HepG2 (cell line): ENCODE results near the gene CBX5. TPM values are rescaled to one million over a fixed set of nuclear protein-coding genes. Genes with fewer than 3 reads are reported as not detected.

ENCODE experiments used
- ATAC-seq: fragments of 200-7000 bp; cut with Tn5 transposase; 3 replicates; pipeline ENCODE4 v1.9.1; 2020; ENCODE audit warnings: mild to moderate bottlenecking, moderate library complexity
- BruUV-seq: library from RNA; stranded (reverse); fragments of 400-500 nt; replicated peaks from 2 replicates; lab custom pipeline; 2021; lab: Mats Ljungman, UMichigan
- CTCF ChIA-PET: fragments of 300-600 bp; formaldehyde crosslinking; extraction: SDS; loops from one replicate; lab custom pipeline; 2021; ENCODE audit warnings: low total read pairs, inconsistent platforms, low intra/inter-chr PET ratio; lab: Yijun Ruan, JAX
- POLR2A ChIA-PET: fragments of 350-600 bp; sonication (Branson Sonifier 250); formaldehyde crosslinking; loops from one replicate; lab custom pipeline; 2020; ENCODE audit warnings: antibody characterized with exemption, inconsistent platforms; lab: Yijun Ruan, JAX
- DNase-seq: peaks from one replicate; pipeline ENCODE4 v3.0.0-alpha.2; 2015; ENCODE audit warnings: low spot score
- FAIRE-seq: peaks from 3 replicates; lab custom pipeline; 2011; peaks lifted over from hg19 to GRCh38; lab: Jason Lieb, UNC
- H2AFZ ChIP-seq: one replicate; pipeline ENCODE4 v1.6.1; 2011; ENCODE audit warnings: low read length, inconsistent platforms
- H3K27ac ChIP-seq: fragments of 300-600 bp; 3 replicates; pipeline ENCODE4 v1.8.0; 2011; ENCODE audit warnings: mixed run types, mild to moderate bottlenecking, mixed read lengths, low read length, inconsistent platforms; ENCODE audit not compliant: insufficient read depth; ENCODE audit errors: extremely low read length
- H3K27me3 ChIP-seq, 2 experiments: fragments of 200-600 bp in 1 of 2; 2 replicates in 1 of 2; 3 replicates in 1 of 2; pipeline versions ENCODE4 v1.6.0 to v1.8.0; 2011; ENCODE audit warnings: low read length in 2 of 2, mild to moderate bottlenecking in 2 of 2, moderate library complexity in 2 of 2, inconsistent platforms in 1 of 2; ENCODE audit not compliant: insufficient read depth in 2 of 2, control insufficient read depth in 1 of 2
- H3K36me3 ChIP-seq, 2 experiments: fragments of 200-600 bp in 1 of 2; replicated peaks in 1 of 2; 2 replicates in 1 of 2; 3 replicates in 1 of 2; pipeline versions ENCODE4 v1.5.1 to v1.8.0; 2011; ENCODE audit warnings: low read length in 2 of 2, inconsistent platforms in 1 of 2; ENCODE audit not compliant: insufficient read depth in 2 of 2, control insufficient read depth in 1 of 2
- H3K4me1 ChIP-seq: 2 replicates; pipeline ENCODE4 v1.5.1; 2012; ENCODE audit warnings: low read length, inconsistent platforms; ENCODE audit not compliant: insufficient read depth
- H3K4me2 ChIP-seq: 2 replicates; pipeline ENCODE4 v1.6.0; 2011; ENCODE audit warnings: low read depth, low read length, inconsistent platforms
- H3K4me3 ChIP-seq, 3 experiments: fragments of 200-600 bp in 1 of 3; sonication (generic), shearing (Covaris generic) in 1 of 3; replicated peaks in 1 of 3; 2 replicates each; pipeline ENCODE4 v1.5.1; 2011 to 2016; ENCODE audit warnings: low read length in 3 of 3, inconsistent platforms in 2 of 3, low read depth in 2 of 3, mild to moderate bottlenecking in 2 of 3, control low read depth in 1 of 3, mixed read lengths in 1 of 3; ENCODE audit not compliant: insufficient read depth in 1 of 3
- H3K79me2 ChIP-seq: one replicate; pipeline ENCODE4 v1.6.1; 2011; ENCODE audit warnings: low read length, inconsistent platforms; ENCODE audit not compliant: insufficient read depth
- H3K9ac ChIP-seq: 2 replicates; pipeline ENCODE4 v1.6.0; 2011; ENCODE audit warnings: mild to moderate bottlenecking, low read depth, low read length, inconsistent platforms; ENCODE audit not compliant: insufficient read depth
- H3K9me3 ChIP-seq: 2 replicates; pipeline ENCODE4 v1.5.1; 2012; ENCODE audit warnings: mild to moderate bottlenecking, low read length
- H4K20me1 ChIP-seq: 2 replicates; pipeline ENCODE4 v1.6.0; 2011; ENCODE audit warnings: inconsistent platforms, mild to moderate bottlenecking, low read length, moderate library complexity; ENCODE audit not compliant: insufficient read depth
- CBX2 ChIP-seq, 2 experiments: fragments of 200-600 bp in 1 of 2; sonication (generic); formaldehyde crosslinking in 1 of 2; IDR thresholded peaks; 2 replicates each; pipeline versions ENCODE4 v1.7.0 to v1.8.1; 2018 to 2022; ENCODE audit warnings: low read depth in 2 of 2, low read length in 1 of 2, mild to moderate bottlenecking in 1 of 2, missing genetic modification reagents in 1 of 2
- DNMT1 ChIP-seq: sonication (generic); formaldehyde crosslinking; IDR thresholded peaks from 2 replicates; pipeline ENCODE4 v1.5.1; 2020; ENCODE audit warnings: mild to moderate bottlenecking, missing genetic modification reagents
- MEF2D ChIP-seq: sonication (generic); formaldehyde crosslinking; IDR thresholded peaks from 2 replicates; pipeline ENCODE4 v1.5.1; 2020; ENCODE audit warnings: mild to moderate bottlenecking, missing genetic modification reagents
- NR2F1 ChIP-seq, 2 experiments: fragments of 450-650 bp in 1 of 2; formaldehyde crosslinking in 1 of 2; IDR thresholded peaks; 2 replicates each; pipeline versions ENCODE4 v1.5.0 to v1.6.1; 2016 to 2020; ENCODE audit warnings: mild to moderate bottlenecking in 1 of 2, missing compliant biosample characterization in 1 of 2, missing genetic modification reagents in 1 of 2, moderate library complexity in 1 of 2
- TSC22D2 ChIP-seq: sonication (generic); formaldehyde crosslinking; IDR thresholded peaks from 2 replicates; pipeline ENCODE4 v1.5.1; 2020; ENCODE audit warnings: missing genetic modification reagents, mild to moderate bottlenecking, borderline replicate concordance
- ZC3H4 ChIP-seq: sonication (generic); formaldehyde crosslinking; IDR thresholded peaks from 2 replicates; pipeline ENCODE4 v1.4.0; 2020; ENCODE audit warnings: missing genetic modification reagents, borderline replicate concordance
- ZNF512B ChIP-seq: sonication (generic); formaldehyde crosslinking; IDR thresholded peaks from 2 replicates; pipeline ENCODE4 v1.5.1; 2020; ENCODE audit warnings: missing genetic modification reagents, mild to moderate bottlenecking, borderline replicate concordance
- ZNF549 ChIP-seq: sonication (generic); formaldehyde crosslinking; IDR thresholded peaks from 2 replicates; pipeline ENCODE4 v1.5.0; 2020; ENCODE audit warnings: missing genetic modification reagents
- ZNF607 ChIP-seq: sonication (generic); formaldehyde crosslinking; IDR thresholded peaks from 2 replicates; pipeline ENCODE4 v1.5.1; 2020; ENCODE audit warnings: missing genetic modification reagents, mild to moderate bottlenecking, borderline replicate concordance
- WGBS: methylation state at CpG from one replicate; pipeline ENCODE4 v1.1.6; 2017; ENCODE audit warnings: low lambda C conversion rate; 5-methylcytosine and 5-hydroxymethylcytosine counted together
- in situ Hi-C: cut with HindIII; loops from 2 replicates; pipeline ENCODE4 v1.10.0; 2017; ENCODE audit warnings: low pct_unique_long_range_greater_than_20kb; ENCODE audit not compliant: extremely low pct_ligation_motif_present
- intact Hi-C: fragments of 100-400 bp; cut with micrococcal nuclease; formaldehyde crosslinking; loops from one replicate; pipeline ENCODE4 v1.10.0; 2022; ENCODE audit not compliant: unreplicated experiment
- polyA plus RNA-seq, 8 experiments: library from polyadenylated mRNA; depleted of rRNA in 3 of 8; stranded (reverse) in 7 of 8; unstranded in 1 of 8; fragments of >200 nt; fragmentation: Illumina TruSeq in 4 of 8; extraction: Trizol in 4 of 8; gene quantifications; 2 replicates each; pipeline versions ENCODE4 v1.2.1 to v1.2.3, GENCODE V29; 2011 to 2016; ENCODE audit warnings: low read depth in 4 of 8, missing spikeins in 1 of 8, mixed read lengths in 1 of 8; ENCODE audit not compliant: insufficient read depth in 1 of 8
- total RNA-seq, 5 experiments: library from RNA; depleted of rRNA; stranded (reverse); fragments of >200 nt; fragmentation: Illumina TruSeq; extraction: Trizol; gene quantifications; 2 replicates each; pipeline ENCODE4 v1.2.3, GENCODE V29; 2016; ENCODE audit warnings: low read depth in 1 of 5
- TF ChIP-seq, protein P1 (sequence below): sonication (generic); formaldehyde crosslinking; IDR thresholded peaks from 2 replicates; pipeline ENCODE4 v1.4.0; 2020; ENCODE audit warnings: mild to moderate bottlenecking, missing genetic modification reagents
- TF ChIP-seq, protein P2 (sequence below): fragments of 450-650 bp; IDR thresholded peaks from 2 replicates; pipeline ENCODE4 v1.6.1; 2016

Gene CBX5
- total and polyA plus RNA-seq, 2 of the 13 experiments (the other 11 are each of a cell fraction or from before 2014, with no cell fraction given) = 16.0 to 22.2 TPM

DNA sequence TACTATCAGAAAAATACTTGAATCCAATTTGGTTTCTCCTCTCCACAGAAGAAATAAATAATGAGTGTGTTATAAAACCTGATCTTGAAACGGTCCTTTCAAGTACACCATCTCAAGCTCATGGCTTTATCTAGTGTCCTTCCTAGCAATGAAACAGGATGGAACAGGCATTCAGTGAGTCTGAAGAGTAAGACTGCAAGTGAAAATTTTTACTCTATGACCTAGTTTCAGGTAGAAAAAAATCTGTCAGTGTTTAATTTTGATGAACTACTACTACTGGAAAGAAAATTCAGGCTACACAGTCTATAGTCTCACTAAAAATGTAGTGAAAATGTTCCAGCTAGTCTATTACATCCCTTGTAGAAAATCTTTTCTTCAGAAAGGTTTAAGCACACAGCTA is 7.7 kb downstream of the CBX5 start:
- Histone ChIP-seq H3K27ac (no peak overlapping the region), H2AFZ (no peak overlapping the region), H3K79me2 (peaks cover 16% of the 10 kb centered on the region), H3K27me3 (no peaks in the 10 kb centered on the region), H3K9ac (no peak overlapping the region), H3K4me2 (no peak overlapping the region), H3K4me3 (no peak overlapping the region)
- no TSS peak for BruUV-seq
- in situ Hi-C loops (no loop called here), intact Hi-C loops (no loop called here)
- ATAC-seq (no peak), DNase-seq (no peak), FAIRE-seq (no peak)
- CTCF ChIA-PET = no interaction called here
- TF ChIP-seq ZC3H4 (no peak), NR2F1 (CRISPR knock-in tag; IDR thresholded peaks at IDR 0.05) (no peak), MEF2D (CRISPR knock-in tag) (no peak), TSC22D2 (CRISPR knock-in tag) (no peak), ZNF549 (no peak), CBX2 (IDR thresholded peaks at IDR 0.05; ENCODE audit: low read depth, low read length) (no peak), CBX2 (CRISPR knock-in tag; IDR thresholded peaks at IDR 0.05; ENCODE audit: low read depth) (no peak), ZNF512B (no peak), ZNF607 (no peak), DNMT1 (no peak)
- TF ChIP-seq, protein P1, sequence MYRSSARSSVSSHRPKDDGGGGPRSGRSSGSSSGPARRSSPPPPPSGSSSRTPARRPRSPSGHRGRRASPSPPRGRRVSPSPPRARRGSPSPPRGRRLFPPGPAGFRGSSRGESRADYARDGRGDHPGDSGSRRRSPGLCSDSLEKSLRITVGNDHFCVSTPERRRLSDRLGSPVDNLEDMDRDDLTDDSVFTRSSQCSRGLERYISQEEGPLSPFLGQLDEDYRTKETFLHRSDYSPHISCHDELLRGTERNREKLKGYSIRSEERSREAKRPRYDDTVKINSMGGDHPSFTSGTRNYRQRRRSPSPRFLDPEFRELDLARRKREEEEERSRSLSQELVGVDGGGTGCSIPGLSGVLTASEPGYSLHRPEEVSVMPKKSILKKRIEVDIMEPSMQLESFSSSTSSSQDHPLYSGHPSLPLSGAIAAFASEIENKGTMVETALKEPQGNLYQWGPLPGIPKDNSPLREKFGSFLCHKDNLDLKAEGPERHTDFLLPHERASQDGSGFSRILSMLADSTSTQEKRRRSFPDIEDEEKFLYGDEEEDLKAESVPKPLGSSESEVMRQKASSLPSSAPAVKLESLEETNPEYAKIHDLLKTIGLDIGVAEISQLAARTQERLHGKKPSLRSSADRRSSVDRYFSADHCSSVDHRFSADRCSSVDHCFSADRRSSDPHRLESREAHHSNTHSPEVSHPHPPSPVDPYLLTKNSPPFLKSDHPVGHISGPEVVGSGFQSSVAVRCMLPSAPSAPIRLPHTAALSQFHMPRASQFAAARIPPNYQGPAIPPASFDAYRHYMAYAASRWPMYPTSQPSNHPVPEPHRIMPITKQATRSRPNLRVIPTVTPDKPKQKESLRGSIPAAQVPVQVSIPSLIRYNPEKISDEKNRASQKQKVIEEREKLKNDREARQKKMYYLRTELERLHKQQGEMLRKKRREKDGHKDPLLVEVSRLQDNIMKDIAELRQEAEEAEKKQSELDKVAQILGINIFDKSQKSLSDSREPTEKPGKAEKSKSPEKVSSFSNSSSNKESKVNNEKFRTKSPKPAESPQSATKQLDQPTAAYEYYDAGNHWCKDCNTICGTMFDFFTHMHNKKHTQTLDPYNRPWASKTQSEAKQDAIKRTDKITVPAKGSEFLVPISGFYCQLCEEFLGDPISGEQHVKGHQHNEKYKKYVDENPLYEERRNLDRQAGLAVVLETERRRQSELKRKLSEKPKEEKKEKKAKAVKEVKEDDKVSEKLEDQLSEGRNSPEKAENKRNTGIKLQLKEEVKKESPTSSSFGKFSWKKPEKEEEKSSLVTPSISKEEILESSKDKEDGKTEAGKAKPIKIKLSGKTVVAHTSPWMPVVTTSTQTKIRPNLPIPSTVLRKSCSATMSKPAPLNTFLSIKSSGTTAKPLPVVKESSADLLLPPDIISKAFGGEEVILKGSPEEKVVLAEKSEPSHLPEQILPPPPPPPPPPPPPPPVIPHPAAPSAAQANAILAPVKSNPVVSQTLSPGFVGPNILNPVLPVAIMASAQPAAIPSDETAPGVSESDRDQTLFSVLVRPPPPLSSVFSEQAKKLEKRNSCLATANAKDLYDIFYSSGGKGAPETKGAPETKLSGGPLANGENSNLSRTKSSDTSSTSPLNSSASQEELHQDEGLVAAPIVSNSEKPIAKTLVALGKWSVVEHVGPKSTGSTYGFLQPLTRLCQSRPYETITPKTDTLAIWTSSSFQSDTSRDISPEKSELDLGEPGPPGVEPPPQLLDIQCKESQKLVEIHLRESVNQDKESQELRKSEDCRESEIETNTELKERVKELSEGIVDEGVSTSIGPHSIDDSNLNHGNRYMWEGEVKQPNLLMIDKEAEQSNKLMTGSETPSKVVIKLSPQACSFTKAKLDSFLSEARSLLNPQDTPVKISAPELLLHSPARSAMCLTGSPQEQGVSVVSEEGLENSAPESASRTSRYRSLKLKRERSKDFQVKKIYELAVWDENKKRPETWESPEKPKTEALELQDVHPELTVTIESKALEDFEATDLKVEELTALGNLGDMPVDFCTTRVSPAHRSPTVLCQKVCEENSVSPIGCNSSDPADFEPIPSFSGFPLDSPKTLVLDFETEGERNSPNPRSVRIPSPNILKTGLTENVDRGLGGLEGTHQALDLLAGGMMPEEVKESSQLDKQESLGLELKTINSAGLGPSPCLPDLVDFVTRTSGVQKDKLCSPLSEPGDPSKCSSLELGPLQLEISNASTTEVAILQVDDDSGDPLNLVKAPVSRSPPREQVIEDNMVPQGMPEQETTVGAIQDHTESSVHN (CRISPR knock-in tag) = no peak
- TF ChIP-seq, protein P2, sequence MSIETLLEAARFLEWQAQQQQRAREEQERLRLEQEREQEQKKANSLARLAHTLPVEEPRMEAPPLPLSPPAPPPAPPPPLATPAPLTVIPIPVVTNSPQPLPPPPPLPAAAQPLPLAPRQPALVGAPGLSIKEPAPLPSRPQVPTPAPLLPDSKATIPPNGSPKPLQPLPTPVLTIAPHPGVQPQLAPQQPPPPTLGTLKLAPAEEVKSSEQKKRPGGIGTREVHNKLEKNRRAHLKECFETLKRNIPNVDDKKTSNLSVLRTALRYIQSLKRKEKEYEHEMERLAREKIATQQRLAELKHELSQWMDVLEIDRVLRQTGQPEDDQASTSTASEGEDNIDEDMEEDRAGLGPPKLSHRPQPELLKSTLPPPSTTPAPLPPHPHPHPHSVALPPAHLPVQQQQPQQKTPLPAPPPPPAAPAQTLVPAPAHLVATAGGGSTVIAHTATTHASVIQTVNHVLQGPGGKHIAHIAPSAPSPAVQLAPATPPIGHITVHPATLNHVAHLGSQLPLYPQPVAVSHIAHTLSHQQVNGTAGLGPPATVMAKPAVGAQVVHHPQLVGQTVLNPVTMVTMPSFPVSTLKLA = no peak
- TF ChIP-seq, all 625 proteins: peak for 0
- Histone ChIP-seq H4K20me1 (no peaks in the 10 kb centered on the region), H3K36me3 (0 out of 5 replicates have a peak, but pooled peaks cover 0 to 11% of the 10 kb centered on the region in 2 experiments), H3K4me1 (peaks cover 31% of the 10 kb centered on the region), H3K9me3 (no peaks in the 10 kb centered on the region)
- POLR2A ChIA-PET = interaction anchor here (0.8 to 1.0 kb wide), 2 partner anchors 8 to 53 kb away, joined by 3 read pairs; partner anchors contain the start of genes CBX5, COPZ1 and HNRNPA1
- WGBS = 97% methylated on average over 1 of the region's 1 CpG
